ENCODE measurements around the gene MTERF2. TPM values are rescaled to one million over a fixed set of nuclear protein-coding genes. Genes with fewer than 3 reads are reported as not detected.

MTERF2 gene
- total RNA-seq, 1 donor from 2014 or later, result 3.1 TPM

GRCh38 chr12:106956048-106956578 lies 30.8 kb downstream of the MTERF2 start:
- intact Hi-C loops (cut with DNase I), result loop anchor here (1.0 kb wide), 1 partner anchor 182 kb away; the partner anchor contains the start of gene RIC8B

GRCh38 chr12:106955377-106956047 lies 31.4 kb downstream of the MTERF2 start, which contains the start of gene TMEM263:
TMEM263 (plus strand) TSS chr12:106955907; CDS start chr12:106967117, 11,210 bp downstream.
- H3K27me3 ChIP-seq, result no peaks in the 10 kb centered on the region
- H3K4me1 ChIP-seq, result peaks cover 0 to 20% of the 10 kb centered on the region in 2 donors
- H3K9me3 ChIP-seq, result no peaks in the 10 kb centered on the region
- peak; percentile 72 to 96 for DNase-seq (ENCODE audit: low spot score in 2 of 2)
- peak within 1 kb of the TSS; percentile 99 for H3K27ac ChIP-seq
- H3K36me3 ChIP-seq, result no peaks in the 10 kb centered on the region
- H3K4me3 ChIP-seq, result peak within 1 kb of the TSS; percentile 85 to 99
- intact Hi-C loops (cut with DNase I), result loop anchor here (1.0 kb wide), 4 partner anchors 32 to 597 kb away; partner anchors contain the start of genes CRY1, MTERF2 and RIC8B
- TF ChIP-seq CTCF (IDR thresholded peaks at IDR 0.05), result peak in 1 of 3 experiments; percentile 40

More at GRCh38 chr12:106956048-106956578, 30.8 kb downstream of the MTERF2 start:
- peak overlapping the region; percentile 99 for H3K27ac ChIP-seq
- no peaks in the 10 kb centered on the region for H3K36me3 ChIP-seq
- H3K27me3 ChIP-seq, result no peaks in the 10 kb centered on the region
- H3K4me3 ChIP-seq, result peak overlapping the region; percentile 85 to 99
- peak in 1 of 2 donors; percentile 83 for DNase-seq (ENCODE audit: low spot score in 2 of 2)
- H3K4me1 ChIP-seq, result peaks cover 2 to 25% of the 10 kb centered on the region in 2 donors
- no peaks in the 10 kb centered on the region for H3K9me3 ChIP-seq
- peak in 2 of 3 experiments; percentile 21 to 22 for TF ChIP-seq CTCF (IDR thresholded peaks at IDR 0.05)

- intact Hi-C loops (cut with DNase I), result loop anchor here (1.0 kb wide), 3 partner anchors 33 to 596 kb away; partner anchors contain the start of genes CRY1 and MTERF2
- TF ChIP-seq CTCF (IDR thresholded peaks at IDR 0.05), result no peak
- Histone ChIP-seq H3K4me1 (peaks cover 0 to 17% of the 10 kb centered on the region in 2 donors), H3K27me3 (no peaks in the 10 kb centered on the region), H3K27ac (peak overlapping the region; percentile 99), H3K36me3 (no peaks in the 10 kb centered on the region), H3K9me3 (no peaks in the 10 kb centered on the region), H3K4me3 (peak overlapping the region; percentile 85 to 99)
- DNase-seq (ENCODE audit: low spot score in 2 of 2), result peak in 1 of 2 donors; percentile 70
Observed at GRCh38 chr12:106954462-106955376, 32.2 kb downstream of the MTERF2 start.

- no peaks in the 10 kb centered on the region for H3K27me3 ChIP-seq
- no peaks in the 10 kb centered on the region for H3K36me3 ChIP-seq
- no peak overlapping the region for H3K4me3 ChIP-seq
- DNase-seq (ENCODE audit: low spot score in 2 of 2), result no peak
- no peak overlapping the region for H3K27ac ChIP-seq
- no peaks in the 10 kb centered on the region for H3K9me3 ChIP-seq
- TF ChIP-seq CTCF (IDR thresholded peaks at IDR 0.05), result no peak
- H3K4me1 ChIP-seq, result peaks cover 0 to 12% of the 10 kb centered on the region in 2 donors
- intact Hi-C loops (cut with DNase I), result no loop called here
Observed at GRCh38 chr12:106953352-106954250, 33.3 kb downstream of the MTERF2 start.

Measured in ascending aorta (tissue), 2 donors.